Neural cell (in vitro differentiated cells): ENCODE results near the gene SMIM22.

Source experiments
- EZH2 ChIP-seq: fragments of 200-600, 300-800 bp; shearing (Covaris generic), sonication (generic); IDR thresholded peaks from 2 replicates; pipeline ENCODE4 v1.6.1; 2014; ENCODE audit warnings: antibody characterized with exemption, low read length, borderline replicate concordance, mild to moderate bottlenecking; ENCODE audit not compliant: insufficient read depth, poor library complexity, severe bottlenecking
- MXI1 ChIP-seq: fragments of 450-650 bp; conservative IDR thresholded peaks from 2 replicates; pipeline ENCODE4 v1.6.1; 2014; ENCODE audit warnings: antibody characterized with exemption, mild to moderate bottlenecking; ENCODE audit not compliant: poor library complexity, severe bottlenecking
- POLR2AphosphoS5 ChIP-seq: IDR thresholded peaks from 2 replicates; pipeline ENCODE4 v1.6.1; 2012
- RAD21 ChIP-seq: fragments of 450-650 bp; conservative IDR thresholded peaks from 2 replicates; pipeline ENCODE4 v1.6.1; 2014; ENCODE audit warnings: antibody characterized with exemption, mild to moderate bottlenecking, moderate library complexity
- REST ChIP-seq: IDR thresholded peaks from 2 replicates; pipeline ENCODE4 v1.6.1; 2012; ENCODE audit warnings: borderline replicate concordance
- SMC3 ChIP-seq: fragments of 450-650 bp; conservative IDR thresholded peaks from 2 replicates; pipeline ENCODE4 v1.6.1; 2014; ENCODE audit warnings: antibody characterized with exemption, mild to moderate bottlenecking, moderate library complexity; ENCODE audit not compliant: poor library complexity
- TAF1 ChIP-seq: IDR thresholded peaks from 2 replicates; pipeline ENCODE4 v1.6.1; 2012; ENCODE audit warnings: low read depth
- TF ChIP-seq, protein P1 (sequence below): fragments of 450-650 bp; IDR thresholded peaks from 2 replicates; pipeline ENCODE4 v1.5.1; 2014; ENCODE audit warnings: antibody characterized with exemption, mild to moderate bottlenecking, moderate library complexity; ENCODE audit not compliant: poor library complexity, severe bottlenecking

DNA sequence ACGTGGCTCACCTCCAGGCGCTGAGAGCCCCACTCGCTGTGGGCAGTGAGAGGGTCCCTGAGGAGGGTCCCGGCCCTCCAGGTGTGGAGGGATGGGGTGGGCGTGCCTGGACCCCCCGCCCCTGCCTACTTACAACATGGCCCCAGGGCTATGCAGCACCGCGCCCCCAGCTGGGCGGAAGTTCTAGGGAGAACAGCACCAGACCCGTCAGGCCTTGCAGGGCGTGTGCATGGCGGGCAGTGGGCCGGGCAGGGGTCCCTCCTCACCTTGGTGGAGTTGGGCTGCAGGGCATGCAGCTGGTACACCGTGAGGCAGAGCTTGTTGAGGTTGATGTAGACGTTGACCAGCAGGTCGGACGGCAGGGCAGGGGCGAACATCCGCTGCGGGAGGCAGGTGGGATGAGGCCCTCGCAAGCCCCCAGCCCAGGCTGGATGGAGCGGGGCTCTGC lies 2.7 kb downstream of the SMIM22 start:
- TF ChIP-seq, protein P1, sequence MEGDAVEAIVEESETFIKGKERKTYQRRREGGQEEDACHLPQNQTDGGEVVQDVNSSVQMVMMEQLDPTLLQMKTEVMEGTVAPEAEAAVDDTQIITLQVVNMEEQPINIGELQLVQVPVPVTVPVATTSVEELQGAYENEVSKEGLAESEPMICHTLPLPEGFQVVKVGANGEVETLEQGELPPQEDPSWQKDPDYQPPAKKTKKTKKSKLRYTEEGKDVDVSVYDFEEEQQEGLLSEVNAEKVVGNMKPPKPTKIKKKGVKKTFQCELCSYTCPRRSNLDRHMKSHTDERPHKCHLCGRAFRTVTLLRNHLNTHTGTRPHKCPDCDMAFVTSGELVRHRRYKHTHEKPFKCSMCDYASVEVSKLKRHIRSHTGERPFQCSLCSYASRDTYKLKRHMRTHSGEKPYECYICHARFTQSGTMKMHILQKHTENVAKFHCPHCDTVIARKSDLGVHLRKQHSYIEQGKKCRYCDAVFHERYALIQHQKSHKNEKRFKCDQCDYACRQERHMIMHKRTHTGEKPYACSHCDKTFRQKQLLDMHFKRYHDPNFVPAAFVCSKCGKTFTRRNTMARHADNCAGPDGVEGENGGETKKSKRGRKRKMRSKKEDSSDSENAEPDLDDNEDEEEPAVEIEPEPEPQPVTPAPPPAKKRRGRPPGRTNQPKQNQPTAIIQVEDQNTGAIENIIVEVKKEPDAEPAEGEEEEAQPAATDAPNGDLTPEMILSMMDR = no peak
- no peak for TF ChIP-seq REST
- no peak for TF ChIP-seq MXI1
- TF ChIP-seq POLR2AphosphoS5 = no peak
- TF ChIP-seq TAF1 = no peak
- no peak for TF ChIP-seq SMC3
- no peak for TF ChIP-seq EZH2
- TF ChIP-seq RAD21 = no peak
